SK-N-MC (cell line): ENCODE results near the gene LTK.

Experiments
- EZH2 ChIP-seq: fragments of 200-600 bp; sonication (generic); IDR thresholded peaks from one replicate; pipeline ENCODE4 v1.6.1; 2017; ENCODE audit warnings: antibody characterized with exemption
- FOXP2 ChIP-seq: optimal IDR thresholded peaks from 2 replicates; pipeline ENCODE3; 2011; ENCODE audit warnings: mild to moderate bottlenecking, moderate library complexity; ENCODE audit not compliant: insufficient read depth; ENCODE audit errors: extremely low read length, control extremely low read depth
- POLR2AphosphoS5 ChIP-seq: IDR thresholded peaks from 2 replicates; pipeline ENCODE4 v1.6.1; 2012; ENCODE audit warnings: mild to moderate bottlenecking, low read depth, low read length, borderline replicate concordance

GRCh38 chr15:41482110-41482877, 31.3 kb downstream of the LTK start:
- no peak for TF ChIP-seq EZH2
- TF ChIP-seq POLR2AphosphoS5 = no peak
- TF ChIP-seq FOXP2 = no peak
